ENCODE data around the gene DENND5B. TPM values are rescaled to one million over a fixed set of nuclear protein-coding genes. Genes with fewer than 3 reads are reported as not detected.

The DENND5B gene
- total and polyA plus RNA-seq, 8 donors: 1.1 to 25.2 (median 7.7) TPM

- no peak overlapping the region for H3K4me3 ChIP-seq
- TF ChIP-seq, protein P1, sequence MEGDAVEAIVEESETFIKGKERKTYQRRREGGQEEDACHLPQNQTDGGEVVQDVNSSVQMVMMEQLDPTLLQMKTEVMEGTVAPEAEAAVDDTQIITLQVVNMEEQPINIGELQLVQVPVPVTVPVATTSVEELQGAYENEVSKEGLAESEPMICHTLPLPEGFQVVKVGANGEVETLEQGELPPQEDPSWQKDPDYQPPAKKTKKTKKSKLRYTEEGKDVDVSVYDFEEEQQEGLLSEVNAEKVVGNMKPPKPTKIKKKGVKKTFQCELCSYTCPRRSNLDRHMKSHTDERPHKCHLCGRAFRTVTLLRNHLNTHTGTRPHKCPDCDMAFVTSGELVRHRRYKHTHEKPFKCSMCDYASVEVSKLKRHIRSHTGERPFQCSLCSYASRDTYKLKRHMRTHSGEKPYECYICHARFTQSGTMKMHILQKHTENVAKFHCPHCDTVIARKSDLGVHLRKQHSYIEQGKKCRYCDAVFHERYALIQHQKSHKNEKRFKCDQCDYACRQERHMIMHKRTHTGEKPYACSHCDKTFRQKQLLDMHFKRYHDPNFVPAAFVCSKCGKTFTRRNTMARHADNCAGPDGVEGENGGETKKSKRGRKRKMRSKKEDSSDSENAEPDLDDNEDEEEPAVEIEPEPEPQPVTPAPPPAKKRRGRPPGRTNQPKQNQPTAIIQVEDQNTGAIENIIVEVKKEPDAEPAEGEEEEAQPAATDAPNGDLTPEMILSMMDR (IDR thresholded peaks at IDR 0.05): no peak
- TF ChIP-seq POLR2A (IDR thresholded peaks at IDR 0.05) (no peak), EP300 (IDR thresholded peaks at IDR 0.05) (no peak), POLR2AphosphoS5 (IDR thresholded peaks at IDR 0.05) (no peak)
- peaks cover 0 to 23% (median 5%) of the 10 kb centered on the region in 4 donors for H3K4me1 ChIP-seq
- peaks cover 0 to 15% (median 7%) of the 10 kb centered on the region in 4 donors for H3K9me3 ChIP-seq
- intact Hi-C loops (cut with DNase I; ENCODE audit: low total_unique reads): no loop called here
- H3K27ac ChIP-seq: no peak overlapping the region
- DNase-seq: peak in 1 of 2 donors; percentile 35
- no peaks in the 10 kb centered on the region for H3K27me3 ChIP-seq
- no peaks in the 10 kb centered on the region for H3K36me3 ChIP-seq
Observed at GRCh38 chr12:31536672-31537071, 54.3 kb downstream of the DENND5B start.

DNA sequence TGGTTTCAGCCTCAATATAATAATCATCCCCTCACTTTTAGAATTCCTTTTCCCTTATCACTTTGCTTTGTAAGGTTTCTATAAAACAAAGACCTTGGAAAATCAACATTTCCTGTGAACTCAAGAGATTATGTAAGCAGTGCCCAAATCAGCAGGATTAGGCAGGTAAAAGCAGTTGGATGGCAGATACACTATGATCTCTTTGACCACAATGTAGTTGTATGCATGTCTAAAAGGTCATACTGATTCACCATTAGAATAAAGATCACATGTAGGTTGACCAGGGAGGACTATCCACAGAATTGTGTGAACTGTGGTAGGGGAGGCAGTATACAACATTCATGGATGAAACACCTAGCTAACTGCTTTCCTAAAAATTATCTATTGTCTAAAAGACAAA, 57.5 kb downstream of the DENND5B start:
- DNase-seq: no peak
- H3K36me3 ChIP-seq: no peaks in the 10 kb centered on the region
- peaks cover 0 to 23% (median 5%) of the 10 kb centered on the region in 4 donors for H3K4me1 ChIP-seq
- intact Hi-C loops (cut with DNase I; ENCODE audit: low total_unique reads): no loop called here
- TF ChIP-seq, protein P1 (IDR thresholded peaks at IDR 0.05): no peak
- TF ChIP-seq POLR2A (IDR thresholded peaks at IDR 0.05): no peak
- TF ChIP-seq POLR2AphosphoS5 (IDR thresholded peaks at IDR 0.05): no peak
- TF ChIP-seq EP300 (IDR thresholded peaks at IDR 0.05): no peak
- H3K9me3 ChIP-seq: no peaks in the 10 kb centered on the region
- H3K4me3 ChIP-seq: no peak overlapping the region
- H3K27me3 ChIP-seq: no peaks in the 10 kb centered on the region
- no peak overlapping the region for H3K27ac ChIP-seq

DNA sequence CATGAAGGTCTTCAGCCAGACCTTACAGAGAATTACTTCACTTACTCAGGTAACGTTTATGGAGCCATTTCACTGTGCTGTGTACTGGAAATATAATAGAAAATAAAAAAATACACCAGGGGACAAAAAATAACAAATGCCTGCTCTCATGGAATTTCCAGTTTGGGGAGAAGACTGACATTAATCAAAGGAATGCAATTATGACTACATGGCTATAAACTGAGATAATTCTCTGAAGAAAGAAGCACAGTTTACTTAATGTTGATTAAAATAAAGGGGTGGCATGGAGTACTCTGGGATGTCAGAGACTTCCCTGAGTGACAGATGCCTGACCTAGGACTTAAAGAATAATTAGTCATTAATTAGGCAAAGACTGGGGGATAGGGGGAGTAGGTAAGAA, 59.0 kb downstream of the DENND5B start:
- H3K9me3 ChIP-seq: no peaks in the 10 kb centered on the region
- no peak overlapping the region for H3K27ac ChIP-seq
- no peak for DNase-seq
- 64 to 76% (median 69%) methylated on average over 1 of the region's 1 CpG for WGBS, 5 donors
- no peak overlapping the region for H3K4me3 ChIP-seq
- peaks cover 0 to 24% (median 5%) of the 10 kb centered on the region in 4 donors for H3K4me1 ChIP-seq
- intact Hi-C loops (cut with DNase I; ENCODE audit: low total_unique reads): no loop called here
- no peaks in the 10 kb centered on the region for H3K27me3 ChIP-seq
- TF ChIP-seq POLR2AphosphoS5 (IDR thresholded peaks at IDR 0.05) (no peak), POLR2A (IDR thresholded peaks at IDR 0.05) (no peak), EP300 (IDR thresholded peaks at IDR 0.05) (no peak)
- TF ChIP-seq, protein P1 (IDR thresholded peaks at IDR 0.05): no peak
- no peaks in the 10 kb centered on the region for H3K36me3 ChIP-seq

GRCh38 chr12:31528095-31528494, 62.8 kb downstream of the DENND5B start:
- no peak overlapping the region for H3K4me3 ChIP-seq
- intact Hi-C loops (cut with DNase I; ENCODE audit: low total_unique reads): no loop called here
- no peaks in the 10 kb centered on the region for H3K36me3 ChIP-seq
- H3K9me3 ChIP-seq: no peaks in the 10 kb centered on the region
- TF ChIP-seq EP300 (IDR thresholded peaks at IDR 0.05) (no peak), POLR2AphosphoS5 (IDR thresholded peaks at IDR 0.05) (no peak), POLR2A (IDR thresholded peaks at IDR 0.05) (no peak)
- TF ChIP-seq, protein P1 (IDR thresholded peaks at IDR 0.05): no peak
- H3K4me1 ChIP-seq: peaks cover 0 to 6% (median 2%) of the 10 kb centered on the region in 4 donors
- H3K27ac ChIP-seq: no peak overlapping the region
- no peaks in the 10 kb centered on the region for H3K27me3 ChIP-seq
- WGBS, 5 donors: 94 to 96% (median 95%) methylated on average over 7 of the region's 7 CpGs
- DNase-seq: no peak

Data from stomach (tissue), 9 donors.